K562 (cell line): ENCODE measurements around the gene FBL. TPM values are rescaled to one million over a fixed set of nuclear protein-coding genes. Genes with fewer than 3 reads are reported as not detected.

Experiments used
- ADNP ChIP-seq: fragments of 200-800 bp; sonication (Bioruptor generic); IDR thresholded peaks from 2 replicates; pipeline ENCODE4 v1.6.1; 2016; ENCODE audit warnings: missing genetic modification characterization, missing compliant biosample characterization
- BCOR ChIP-seq: fragments of 450-650 bp; IDR thresholded peaks from 2 replicates; pipeline ENCODE4 v1.6.1; 2016
- DDX20 ChIP-seq: fragments of 450-650 bp; IDR thresholded peaks from 2 replicates; pipeline ENCODE4 v1.6.1; 2016; ENCODE audit warnings: missing genetic modification characterization, low read depth, mild to moderate bottlenecking, missing compliant biosample characterization, moderate library complexity
- ETV1 ChIP-seq: fragments of 450-650 bp; conservative IDR thresholded peaks from 2 replicates; pipeline ENCODE4 v1.6.1; 2016; ENCODE audit warnings: missing genetic modification characterization, control low read depth, low read depth, missing compliant biosample characterization
- HLTF ChIP-seq: fragments of 450-650 bp; IDR thresholded peaks from 2 replicates; pipeline ENCODE4 v1.6.1; 2016
- KLF16 ChIP-seq: IDR thresholded peaks from 2 replicates; pipeline ENCODE4 v1.6.1; 2016; ENCODE audit warnings: antibody characterized with exemption
- MEF2A ChIP-seq: IDR thresholded peaks from 2 replicates; pipeline ENCODE4 v1.6.1; 2011; ENCODE audit warnings: low read depth, mild to moderate bottlenecking, low read length, moderate library complexity; ENCODE audit not compliant: control insufficient read depth
- NCOA1 ChIP-seq: fragments of 450-650 bp; IDR thresholded peaks from 2 replicates; pipeline ENCODE4 v1.6.1; 2016; ENCODE audit warnings: low read depth
- NFE2 ChIP-seq: IDR thresholded peaks from 2 replicates; pipeline ENCODE4 v1.6.1; 2014; ENCODE audit warnings: antibody characterized with exemption, low read depth
- NFXL1 ChIP-seq: fragments of 450-650 bp; formaldehyde crosslinking; IDR thresholded peaks from 2 replicates; pipeline ENCODE4 v1.4.0; 2021; ENCODE audit warnings: mild to moderate bottlenecking
- POLR2H ChIP-seq: IDR thresholded peaks from 2 replicates; pipeline ENCODE4 v1.6.1; 2016; ENCODE audit warnings: missing genetic modification characterization, low read depth, mild to moderate bottlenecking, control low read depth, missing compliant biosample characterization, moderate library complexity
- RBM14 ChIP-seq: fragments of 200-400 bp; formaldehyde crosslinking; IDR thresholded peaks from 2 replicates; pipeline ENCODE4 v1.6.1; 2018; ENCODE audit warnings: low read depth, mild to moderate bottlenecking, low read length, moderate library complexity, borderline replicate concordance; ENCODE audit not compliant: insufficient read depth
- ZNF133 ChIP-seq: fragments of 250-450 bp; sonication (Bioruptor Pico); IDR thresholded peaks from 2 replicates; pipeline ENCODE4 v1.4.0; 2020; ENCODE audit warnings: mild to moderate bottlenecking
- ZNF3 ChIP-seq: fragments of 250-450 bp; sonication (Bioruptor Pico); IDR thresholded peaks from 2 replicates; pipeline ENCODE4 v1.5.0; 2021; ENCODE audit warnings: mild to moderate bottlenecking, moderate library complexity
- ZNF668 ChIP-seq: fragments of 250-450 bp; sonication (Bioruptor Pico); IDR thresholded peaks from 2 replicates; pipeline ENCODE4 v1.8.0; 2022; ENCODE audit warnings: mild to moderate bottlenecking, inconsistent platforms
- polyA plus RNA-seq, 8 experiments: library from polyadenylated mRNA; depleted of rRNA in 4 of 8; stranded (reverse) in 5 of 8; unstranded in 3 of 8; fragments of >200 nt; fragmentation: Nextera tagmentation in 2 of 8; fragmentation: Illumina TruSeq in 1 of 8; extraction: Ambion mirVana in 2 of 8; extraction: Trizol in 1 of 8; gene quantifications; 2 replicates each; pipeline versions ENCODE4 v1.2.1 to v1.2.3, GENCODE V29; 2011 to 2014; ENCODE audit warnings: inconsistent platforms in 1 of 8, missing spikeins in 1 of 8
- total RNA-seq, 7 experiments: library from RNA; depleted of rRNA in 6 of 7; stranded (reverse); fragments of >200 nt in 6 of 7; fragmentation: Illumina TruSeq in 2 of 7; extraction: Trizol in 2 of 7; gene quantifications; 2 replicates each; pipeline versions ENCODE4 v1.2.1 to v1.2.3, GENCODE V29; 2011 to 2021; ENCODE audit warnings: low replicate concordance in 1 of 7
- TF ChIP-seq, protein P1 (sequence below), 2 experiments: fragments of 250-450 bp in 1 of 2; fragments of 450-650 bp in 1 of 2; sonication (Bioruptor Pico) in 1 of 2; IDR thresholded peaks; 2 replicates each; pipeline versions ENCODE4 v1.6.1 to v1.8.0; 2016 to 2021; ENCODE audit warnings: mild to moderate bottlenecking in 2 of 2, moderate library complexity in 2 of 2, missing compliant biosample characterization in 1 of 2, missing genetic modification characterization in 1 of 2
- TF ChIP-seq, protein P2 (sequence below): fragments of 200-800 bp; sonication (Bioruptor generic); IDR thresholded peaks from 2 replicates; pipeline ENCODE4 v1.6.1; 2017; ENCODE audit warnings: missing genetic modification characterization, missing compliant biosample characterization
- TF ChIP-seq, protein P3 (sequence below): fragments of 250-450 bp; sonication (Bioruptor Pico); IDR thresholded peaks from 2 replicates; pipeline ENCODE4 v1.5.0; 2020; ENCODE audit warnings: mild to moderate bottlenecking, borderline replicate concordance
- TF ChIP-seq, protein P4 (sequence below): fragments of 450-650 bp; formaldehyde crosslinking; IDR thresholded peaks from 2 replicates; pipeline ENCODE4 v1.4.0; 2020; ENCODE audit warnings: mild to moderate bottlenecking, moderate library complexity
- TF ChIP-seq, protein P5 (sequence below): sonication (generic); formaldehyde crosslinking; IDR thresholded peaks from 2 replicates; pipeline ENCODE4 v1.8.1; 2023; ENCODE audit warnings: mild to moderate bottlenecking, missing genetic modification reagents

FBL gene
- total and polyA plus RNA-seq, 9 of the 15 experiments (the other 6 are each of a cell fraction or from before 2014, with no cell fraction given): 201 to 1,696 (median 696) TPM

DNA sequence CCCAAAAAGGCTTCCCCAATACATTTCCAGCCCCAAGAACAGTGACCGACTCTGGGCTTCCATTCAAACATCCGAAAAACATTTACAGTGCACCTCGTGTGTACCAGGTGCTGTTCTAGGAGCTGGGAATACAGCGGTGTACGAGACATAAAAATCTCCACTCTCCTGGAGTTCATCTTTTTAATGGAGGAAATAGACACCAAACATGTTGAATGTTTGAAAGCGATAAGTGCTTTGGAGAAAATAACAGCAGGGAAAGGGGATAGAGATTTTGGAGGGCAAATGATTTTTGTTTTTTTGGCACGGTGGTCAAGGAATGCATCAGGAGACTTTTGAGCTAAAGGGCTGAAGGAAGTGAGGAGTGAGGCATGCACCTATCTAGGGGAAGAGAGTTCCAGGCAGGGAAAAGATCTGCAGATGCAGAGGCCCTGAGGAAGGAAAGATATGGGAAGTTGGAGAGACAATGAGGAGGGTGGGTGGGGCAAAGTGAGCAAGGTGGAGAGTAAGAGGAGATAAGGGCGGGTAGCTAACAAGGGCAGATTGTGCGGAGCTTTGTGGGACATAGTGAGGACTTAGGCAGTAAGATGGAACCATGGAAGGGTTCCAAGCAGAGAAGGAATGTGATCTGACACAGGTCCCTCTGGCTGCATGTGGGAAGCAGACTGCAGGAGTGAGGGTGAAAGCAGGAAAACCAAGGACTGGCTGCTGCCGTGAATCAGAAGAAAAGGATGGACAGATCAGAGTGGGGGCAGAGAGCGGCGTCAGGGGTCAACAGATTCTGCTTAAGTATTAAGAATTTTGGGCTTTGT lies 703 bp upstream of the FBL start (continued):
- TF ChIP-seq, protein P1, sequence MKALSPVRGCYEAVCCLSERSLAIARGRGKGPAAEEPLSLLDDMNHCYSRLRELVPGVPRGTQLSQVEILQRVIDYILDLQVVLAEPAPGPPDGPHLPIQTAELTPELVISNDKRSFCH (CRISPR knock-in tag; IDR thresholded peaks at IDR 0.05): no peak
- TF ChIP-seq, protein P1 (tag; IDR thresholded peaks at IDR 0.05): no peak
- no peak for TF ChIP-seq POLR2H
- peak; percentile 65 for TF ChIP-seq BCOR
- peak; percentile 52; the same call in 1 of the 2 replicates for TF ChIP-seq NCOA1
- TF ChIP-seq ZNF133 (CRISPR knock-in tag): no peak
- TF ChIP-seq ETV1: no peak
- no peak for TF ChIP-seq DDX20 (tag)
- no peak for TF ChIP-seq ZNF668 (CRISPR knock-in tag)
- no peak for TF ChIP-seq MEF2A
- TF ChIP-seq RBM14: no peak
- TF ChIP-seq KLF16: peak; percentile 57; the same call in 1 of the 2 replicates
- TF ChIP-seq, protein P2, sequence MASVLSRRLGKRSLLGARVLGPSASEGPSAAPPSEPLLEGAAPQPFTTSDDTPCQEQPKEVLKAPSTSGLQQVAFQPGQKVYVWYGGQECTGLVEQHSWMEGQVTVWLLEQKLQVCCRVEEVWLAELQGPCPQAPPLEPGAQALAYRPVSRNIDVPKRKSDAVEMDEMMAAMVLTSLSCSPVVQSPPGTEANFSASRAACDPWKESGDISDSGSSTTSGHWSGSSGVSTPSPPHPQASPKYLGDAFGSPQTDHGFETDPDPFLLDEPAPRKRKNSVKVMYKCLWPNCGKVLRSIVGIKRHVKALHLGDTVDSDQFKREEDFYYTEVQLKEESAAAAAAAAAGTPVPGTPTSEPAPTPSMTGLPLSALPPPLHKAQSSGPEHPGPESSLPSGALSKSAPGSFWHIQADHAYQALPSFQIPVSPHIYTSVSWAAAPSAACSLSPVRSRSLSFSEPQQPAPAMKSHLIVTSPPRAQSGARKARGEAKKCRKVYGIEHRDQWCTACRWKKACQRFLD (CRISPR knock-in tag): peak; percentile 73; the same call in 1 of the 2 replicates
- TF ChIP-seq, protein P3, sequence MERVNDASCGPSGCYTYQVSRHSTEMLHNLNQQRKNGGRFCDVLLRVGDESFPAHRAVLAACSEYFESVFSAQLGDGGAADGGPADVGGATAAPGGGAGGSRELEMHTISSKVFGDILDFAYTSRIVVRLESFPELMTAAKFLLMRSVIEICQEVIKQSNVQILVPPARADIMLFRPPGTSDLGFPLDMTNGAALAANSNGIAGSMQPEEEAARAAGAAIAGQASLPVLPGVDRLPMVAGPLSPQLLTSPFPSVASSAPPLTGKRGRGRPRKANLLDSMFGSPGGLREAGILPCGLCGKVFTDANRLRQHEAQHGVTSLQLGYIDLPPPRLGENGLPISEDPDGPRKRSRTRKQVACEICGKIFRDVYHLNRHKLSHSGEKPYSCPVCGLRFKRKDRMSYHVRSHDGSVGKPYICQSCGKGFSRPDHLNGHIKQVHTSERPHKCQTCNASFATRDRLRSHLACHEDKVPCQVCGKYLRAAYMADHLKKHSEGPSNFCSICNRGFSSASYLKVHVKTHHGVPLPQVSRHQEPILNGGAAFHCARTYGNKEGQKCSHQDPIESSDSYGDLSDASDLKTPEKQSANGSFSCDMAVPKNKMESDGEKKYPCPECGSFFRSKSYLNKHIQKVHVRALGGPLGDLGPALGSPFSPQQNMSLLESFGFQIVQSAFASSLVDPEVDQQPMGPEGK (CRISPR knock-in tag): no peak
- no peak for TF ChIP-seq ADNP (tag)
- TF ChIP-seq NFXL1 (CRISPR knock-in tag): no peak
- no peak for TF ChIP-seq NFE2
- TF ChIP-seq HLTF: peak; percentile 75; the same call in 1 of the 2 replicates
- TF ChIP-seq, protein P4, sequence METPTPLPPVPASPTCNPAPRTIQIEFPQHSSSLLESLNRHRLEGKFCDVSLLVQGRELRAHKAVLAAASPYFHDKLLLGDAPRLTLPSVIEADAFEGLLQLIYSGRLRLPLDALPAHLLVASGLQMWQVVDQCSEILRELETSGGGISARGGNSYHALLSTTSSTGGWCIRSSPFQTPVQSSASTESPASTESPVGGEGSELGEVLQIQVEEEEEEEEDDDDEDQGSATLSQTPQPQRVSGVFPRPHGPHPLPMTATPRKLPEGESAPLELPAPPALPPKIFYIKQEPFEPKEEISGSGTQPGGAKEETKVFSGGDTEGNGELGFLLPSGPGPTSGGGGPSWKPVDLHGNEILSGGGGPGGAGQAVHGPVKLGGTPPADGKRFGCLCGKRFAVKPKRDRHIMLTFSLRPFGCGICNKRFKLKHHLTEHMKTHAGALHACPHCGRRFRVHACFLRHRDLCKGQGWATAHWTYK (CRISPR knock-in tag): no peak
- no peak for TF ChIP-seq ZNF3 (CRISPR knock-in tag)
- TF ChIP-seq, protein P5, sequence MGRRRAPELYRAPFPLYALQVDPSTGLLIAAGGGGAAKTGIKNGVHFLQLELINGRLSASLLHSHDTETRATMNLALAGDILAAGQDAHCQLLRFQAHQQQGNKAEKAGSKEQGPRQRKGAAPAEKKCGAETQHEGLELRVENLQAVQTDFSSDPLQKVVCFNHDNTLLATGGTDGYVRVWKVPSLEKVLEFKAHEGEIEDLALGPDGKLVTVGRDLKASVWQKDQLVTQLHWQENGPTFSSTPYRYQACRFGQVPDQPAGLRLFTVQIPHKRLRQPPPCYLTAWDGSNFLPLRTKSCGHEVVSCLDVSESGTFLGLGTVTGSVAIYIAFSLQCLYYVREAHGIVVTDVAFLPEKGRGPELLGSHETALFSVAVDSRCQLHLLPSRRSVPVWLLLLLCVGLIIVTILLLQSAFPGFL: 0 out of 2 replicates have a peak, but pooled peaks have one; percentile 42
